Uterus (tissue), 4 donors: ENCODE data around the gene QPCTL. TPM values are rescaled to one million over a fixed set of nuclear protein-coding genes. Genes with fewer than 3 reads are reported as not detected.

Experiments
- DNase-seq, 2 donors: peaks; one replicate each; pipeline ENCODE4 v3.0.0-alpha.2; 2019 to 2020
- H3K27ac ChIP-seq, 2 donors: fragments of 200-600 bp; sonication (generic); 1 replicate in 1 of 2; 2 replicates in 1 of 2; pipeline ENCODE4 v1.5.1; 2016 to 2018
- H3K27me3 ChIP-seq, 2 donors: fragments of 200-600 bp; sonication (generic); one replicate each; pipeline ENCODE4 v1.5.1; 2018 to 2019; ENCODE audit warnings: control low read depth in 1 of 2
- H3K36me3 ChIP-seq, 2 donors: fragments of 200-600 bp; sonication (generic); one replicate each; pipeline ENCODE4 v1.5.1; 2019; ENCODE audit warnings: control low read depth in 1 of 2
- H3K4me1 ChIP-seq, 2 donors: fragments of 200-600 bp; sonication (generic); one replicate each; pipeline ENCODE4 v1.5.1; 2018 to 2019; ENCODE audit warnings: control low read depth in 1 of 2
- H3K4me3 ChIP-seq, 2 donors: fragments of 200-600 bp; sonication (generic); 1 replicate in 1 of 2; 2 replicates in 1 of 2; pipeline ENCODE4 v1.5.1; 2018 to 2019; ENCODE audit warnings: mild to moderate bottlenecking in 1 of 2
- H3K9me3 ChIP-seq, 2 donors: fragments of 200-600 bp; sonication (generic); one replicate each; pipeline ENCODE4 v1.5.1; 2019; ENCODE audit warnings: control low read depth in 1 of 2
- CTCF ChIP-seq, 4 experiments: fragments of 200-600 bp in 2 of 4; fragments of 450-650 bp in 2 of 4; sonication (generic) in 2 of 4; IDR thresholded peaks; one replicate each; pipeline ENCODE4 v1.5.1; 2016 to 2019; ENCODE audit warnings: antibody characterized with exemption in 4 of 4, mild to moderate bottlenecking in 2 of 4, moderate library complexity in 1 of 4
- POLR2A ChIP-seq, 2 donors: fragments of 450-650 bp; IDR thresholded peaks; one replicate each; pipeline ENCODE4 v1.6.1; 2016; ENCODE audit warnings: antibody characterized with exemption in 2 of 2, mild to moderate bottlenecking in 1 of 2, moderate library complexity in 1 of 2
- intact Hi-C: fragments of 100-400 bp; cut with DNase I; formaldehyde crosslinking; loops from one replicate; pipeline ENCODE4 v1.15.1; 2023; ENCODE audit warnings: low total_unique reads
- microRNA counts, 2 donors: library from miRNA; unstranded; fragments of <30 nt; microRNA quantifications; one replicate each; lab custom pipeline; 2016 to 2017
- microRNA-seq: library from miRNA; unstranded; fragments of <30 nt; microRNA quantifications from one replicate; pipeline ENCODE4, GENCODE V29; 2016; ENCODE audit warnings: borderline microRNAs expressed, borderline replicate concordance
- small RNA-seq: library from RNA; depleted of rRNA; stranded (forward); fragments of <200 nt; gene quantifications from one replicate; pipeline ENCODE3, GENCODE V24; 2016
- total RNA-seq, 4 donors: library from RNA; depleted of rRNA in 3 of 4; stranded (reverse); fragments of >200 nt in 3 of 4; gene quantifications; one replicate each; pipeline versions ENCODE4 v1.1.0 to v1.2.4, GENCODE V29; 2014 to 2023
- donor health status: DM: yes; HTN: yes; CAD: no.

QPCTL gene
- total RNA-seq, 4 donors from 2014 or later, result 6.5 to 18.2 (median 9.5) TPM; not detected in 1

- DNase-seq, result no peak
These were observed 61.1 kb downstream of the QPCTL start for GRCh38 chr19:45753548-45753947.

More at GRCh38 chr19:45753548-45753947, 61.1 kb downstream of the QPCTL start:
- intact Hi-C loops, result no loop called here
- Histone ChIP-seq H3K4me3 (no peak overlapping the region), H3K27ac (no peak overlapping the region), H3K9me3 (no peaks in the 10 kb centered on the region), H3K36me3 (no peaks in the 10 kb centered on the region), H3K27me3 (no peaks in the 10 kb centered on the region), H3K4me1 (no peaks in the 10 kb centered on the region)
- TF ChIP-seq POLR2A (IDR thresholded peaks at IDR 0.05) (no peak), CTCF (IDR thresholded peaks at IDR 0.05) (no peak)

MicroRNAs encoded within 50 kb of the gene (microRNA counts, 767-probe panel; counts per million panel counts)
- microRNA hsa-miR-642a-5p (lab: Ali Mortazavi, UCI) (0 counts per million in 2 donors), microRNA hsa-miR-642b-3p (lab: Ali Mortazavi, UCI) (0 counts per million in 2 donors)

Small RNAs within 50 kb of the gene (microRNA-seq; reads per million reads assigned to microRNA genes)
- gene MIR642A, result not detected
- gene MIR642B, result not detected

Small RNAs within 50 kb of the gene (small RNA-seq; reads per million reads assigned to genes)
- gene MIR642A (not detected), gene RN7SL836P (not detected)

Other genes starting within 250 kb of the QPCTL start
- gene FOSB, start 224.7 kb upstream of the QPCTL start, total RNA-seq, result 10 to 100 TPM in 2 of 4 donors, 1 to 10 TPM in 1, not detected in 1; 8.1 to 52.1 (median 28.6) TPM
- gene RTN2, start 195.6 kb upstream of the QPCTL start, total RNA-seq, result 1 to 10 TPM in 3 of 4 donors, not detected in 1; 5.9 to 9.0 (median 7.0) TPM
- 10 to 100 TPM in 1 of 4 donors, not detected in 3; 42.5 TPM for gene PPM1N, start 194.2 kb upstream of the QPCTL start, total RNA-seq
- 100 to 1,000 TPM in 1 of 4 donors, 10 to 100 TPM in 3; 21.5 to 157 (median 38.3) TPM for gene VASP, start 185.2 kb upstream of the QPCTL start, total RNA-seq
- gene OPA3, start 107.9 kb upstream of the QPCTL start, total RNA-seq, result 1 to 10 TPM; 2.8 to 9.1 (median 5.1) TPM
- 10 to 100 TPM in 1 of 4 donors, 1 to 10 TPM in 2, under 1 TPM in 1; 0.62 to 13.5 (median 6.6) TPM for gene GPR4, start 90.5 kb upstream of the QPCTL start, total RNA-seq
- gene EML2, start 53.3 kb upstream of the QPCTL start, total RNA-seq, result 10 to 100 TPM in 2 of 4 donors, 1 to 10 TPM in 2; 1.2 to 18.4 (median 11.6) TPM
- gene GIPR, start 24.4 kb upstream of the QPCTL start, total RNA-seq, result under 1 TPM in 1 of 4 donors, not detected in 3; 0.98 TPM
- gene SNRPD2, start 713 bp upstream of the QPCTL start, total RNA-seq, result 100 to 1,000 TPM in 3 of 4 donors, 10 to 100 TPM in 1; 96.0 to 386 (median 310) TPM
- gene FBXO46, start 38.2 kb downstream of the QPCTL start, total RNA-seq, result 10 to 100 TPM in 3 of 4 donors, 1 to 10 TPM in 1; 7.0 to 36.1 (median 15.2) TPM
- gene MEIOSIN, start 40.8 kb downstream of the QPCTL start, total RNA-seq, result not detected
- gene SIX5, start 76.6 kb downstream of the QPCTL start, total RNA-seq, result 10 to 100 TPM in 2 of 4 donors, 1 to 10 TPM in 2; 4.4 to 48.9 (median 12.5) TPM
- 100 to 1,000 TPM in 1 of 4 donors, 10 to 100 TPM in 3; 15.3 to 211 (median 43.8) TPM for gene DMPK, start 89.8 kb downstream of the QPCTL start, total RNA-seq
- gene DMWD, start 100.2 kb downstream of the QPCTL start, total RNA-seq, result 100 to 1,000 TPM in 1 of 4 donors, 10 to 100 TPM in 2, 1 to 10 TPM in 1; 4.4 to 103 (median 36.9) TPM
- gene RSPH6A, start 122.6 kb downstream of the QPCTL start, total RNA-seq, result under 1 TPM in 2 of 4 donors, not detected in 2; 0.14 to 0.40 TPM
- 10 to 100 TPM; 32.0 to 72.6 (median 46.4) TPM for gene SYMPK, start 170.5 kb downstream of the QPCTL start, total RNA-seq
- gene FOXA3, start 171.7 kb downstream of the QPCTL start, total RNA-seq, result not detected
- 10 to 100 TPM in 3 of 4 donors, 1 to 10 TPM in 1; 8.2 to 38.4 (median 23.3) TPM for gene IRF2BP1, start 193.5 kb downstream of the QPCTL start, total RNA-seq
- 10 to 100 TPM in 1 of 4 donors, 1 to 10 TPM in 2, under 1 TPM in 1; 0.62 to 13.2 (median 2.8) TPM for gene MYPOP, start 209.9 kb downstream of the QPCTL start, total RNA-seq
- not detected for gene NANOS2, start 222.1 kb downstream of the QPCTL start, total RNA-seq